Measurements from ENCODE around the gene PRICKLE4.

Gene PRICKLE4

GRCh38 chr6:41774841-41775240 lies 5.7 kb upstream of the PRICKLE4 start:
- no peak for DNase-seq

- DNase-seq = no peak
These were observed 5.2 kb upstream of the PRICKLE4 start for GRCh38 chr6:41775293-41775882.

- no peak for DNase-seq
These were observed 2.9 kb upstream of the PRICKLE4 start for GRCh38 chr6:41777551-41778285.

GRCh38 chr6:41778895-41779294 lies 1.7 kb upstream of the PRICKLE4 start:
- no peak for DNase-seq

GRCh38 chr6:41779336-41779735 lies 1.2 kb upstream of the PRICKLE4 start:
- no peak for DNase-seq

GRCh38 chr6:41779788-41780550 lies 613 bp upstream of the PRICKLE4 start, which contains the start of gene FRS3:
FRS3 (minus strand) TSS chr6:41779900; CDS start chr6:41776987, 2,913 bp downstream.
- DNase-seq = peak; percentile 99

GRCh38 chr6:41781366-41781730 lies 766 bp downstream of the PRICKLE4 start:
- DNase-seq = no peak

GRCh38 chr6:41783106-41783780 lies 2.7 kb downstream of the PRICKLE4 start:
- DNase-seq = no peak

GRCh38 chr6:41784581-41785171 lies 4.1 kb downstream of the PRICKLE4 start:
- DNase-seq = no peak

GRCh38 chr6:41785254-41785653 lies 4.7 kb downstream of the PRICKLE4 start:
- DNase-seq = no peak

- no peak for DNase-seq
These were observed 5.3 kb downstream of the PRICKLE4 start for GRCh38 chr6:41785689-41786450.

- peak; percentile 91 for DNase-seq
These were observed 6.1 kb downstream of the PRICKLE4 start for GRCh38 chr6:41786451-41787218.

- DNase-seq = peak; percentile 97
These were observed 6.8 kb downstream of the PRICKLE4 start, which contains the start of gene TOMM6 for GRCh38 chr6:41787219-41787917. TOMM6 (plus strand) TSS chr6:41787694; CDS start chr6:41787698, 4 bp downstream.

- DNase-seq = no peak
These were observed 8.8 kb downstream of the PRICKLE4 start for GRCh38 chr6:41789390-41789724.

GRCh38 chr6:41790045-41790444 lies 9.5 kb downstream of the PRICKLE4 start:
- DNase-seq = no peak

GRCh38 chr6:41791305-41791704 lies 10.7 kb downstream of the PRICKLE4 start:
- no peak for DNase-seq

- DNase-seq = no peak
These were observed 11.4 kb downstream of the PRICKLE4 start for GRCh38 chr6:41791984-41792383.

GRCh38 chr6:41796474-41796873 lies 15.9 kb downstream of the PRICKLE4 start:
- peak; percentile 44 for DNase-seq

GRCh38 chr6:41798901-41799558 lies 18.4 kb downstream of the PRICKLE4 start:
- no peak for DNase-seq

GRCh38 chr6:41799559-41799911 lies 19.0 kb downstream of the PRICKLE4 start:
- no peak for DNase-seq
